DND-41 (cell line): ENCODE measurements around the gene AJM1.

Experiments
- EZH2 ChIP-seq: IDR thresholded peaks from 3 replicates; pipeline ENCODE4 v1.6.1; 2012; ENCODE audit warnings: borderline replicate concordance, low read depth, mild to moderate bottlenecking, moderate library complexity, low read length, inconsistent platforms; ENCODE audit not compliant: severe bottlenecking
- TF ChIP-seq, protein P1 (sequence below): IDR thresholded peaks from 2 replicates; pipeline ENCODE4 v1.5.1; 2012; ENCODE audit warnings: borderline replicate concordance, low read length, moderate library complexity, mild to moderate bottlenecking; ENCODE audit not compliant: poor library complexity, severe bottlenecking; ENCODE audit errors: extremely low read depth

DNA sequence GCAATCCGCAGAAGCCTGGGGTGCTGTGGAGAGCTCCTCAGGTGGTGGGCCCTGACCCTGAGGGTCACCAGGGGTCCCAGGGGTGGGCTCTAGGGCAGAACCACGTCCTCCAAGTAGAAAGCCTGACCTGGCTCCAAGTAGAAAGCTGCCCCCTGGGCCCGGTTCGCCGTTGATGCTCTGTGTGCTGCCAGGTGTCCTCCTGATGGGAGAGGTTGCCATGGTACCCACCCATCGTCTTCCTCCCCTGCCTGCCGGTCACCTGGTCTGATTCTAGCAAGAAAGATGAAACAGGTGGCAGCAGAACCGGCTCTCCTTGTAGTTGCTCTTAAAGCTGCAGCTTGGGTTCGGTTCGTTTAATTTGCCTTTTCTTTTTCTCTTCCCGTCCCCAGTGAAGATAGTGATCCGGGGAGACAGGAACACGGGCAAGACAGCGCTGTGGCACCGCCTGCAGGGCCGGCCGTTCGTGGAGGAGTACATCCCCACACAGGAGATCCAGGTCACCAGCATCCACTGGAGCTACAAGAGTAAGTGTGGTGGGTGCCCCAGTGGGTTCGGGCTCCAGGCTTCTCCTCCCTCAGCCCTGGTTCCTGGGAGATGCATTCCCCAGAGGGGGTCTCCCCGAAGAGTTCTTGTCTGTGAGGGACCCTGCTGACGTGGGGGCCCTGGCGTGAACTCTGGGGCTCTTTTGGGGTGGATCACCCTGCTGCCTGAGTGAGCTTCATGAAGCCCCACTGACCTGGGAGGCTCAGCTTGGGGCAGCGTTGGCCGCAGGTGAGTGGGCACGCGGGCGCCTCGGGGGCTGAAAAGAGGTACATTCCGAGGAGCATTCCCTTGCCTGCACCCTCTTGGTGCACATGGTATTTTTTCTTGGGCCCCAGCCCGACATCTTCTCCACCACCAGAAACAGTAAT lies 18.9 kb upstream of the AJM1 start:
- TF ChIP-seq, protein P1, sequence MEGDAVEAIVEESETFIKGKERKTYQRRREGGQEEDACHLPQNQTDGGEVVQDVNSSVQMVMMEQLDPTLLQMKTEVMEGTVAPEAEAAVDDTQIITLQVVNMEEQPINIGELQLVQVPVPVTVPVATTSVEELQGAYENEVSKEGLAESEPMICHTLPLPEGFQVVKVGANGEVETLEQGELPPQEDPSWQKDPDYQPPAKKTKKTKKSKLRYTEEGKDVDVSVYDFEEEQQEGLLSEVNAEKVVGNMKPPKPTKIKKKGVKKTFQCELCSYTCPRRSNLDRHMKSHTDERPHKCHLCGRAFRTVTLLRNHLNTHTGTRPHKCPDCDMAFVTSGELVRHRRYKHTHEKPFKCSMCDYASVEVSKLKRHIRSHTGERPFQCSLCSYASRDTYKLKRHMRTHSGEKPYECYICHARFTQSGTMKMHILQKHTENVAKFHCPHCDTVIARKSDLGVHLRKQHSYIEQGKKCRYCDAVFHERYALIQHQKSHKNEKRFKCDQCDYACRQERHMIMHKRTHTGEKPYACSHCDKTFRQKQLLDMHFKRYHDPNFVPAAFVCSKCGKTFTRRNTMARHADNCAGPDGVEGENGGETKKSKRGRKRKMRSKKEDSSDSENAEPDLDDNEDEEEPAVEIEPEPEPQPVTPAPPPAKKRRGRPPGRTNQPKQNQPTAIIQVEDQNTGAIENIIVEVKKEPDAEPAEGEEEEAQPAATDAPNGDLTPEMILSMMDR = no peak
- TF ChIP-seq EZH2 = no peak
